AG08396 (cell line): ENCODE results near the gene RAPGEFL1.
A peak's percentile ranks its signal among the peaks of the same experiment; 100 is the strongest.
"Not testable (repeated sequence)": the region's sequence is repeated elsewhere in the genome, so short reads cannot be mapped to it uniquely, and the experiment has no call there.

ENCODE experiments used
- DNase-seq: peaks from one replicate; pipeline ENCODE4 v3.0.0; 2012; ENCODE audit warnings: low spot score, mixed read lengths

Gene RAPGEFL1

DNA sequence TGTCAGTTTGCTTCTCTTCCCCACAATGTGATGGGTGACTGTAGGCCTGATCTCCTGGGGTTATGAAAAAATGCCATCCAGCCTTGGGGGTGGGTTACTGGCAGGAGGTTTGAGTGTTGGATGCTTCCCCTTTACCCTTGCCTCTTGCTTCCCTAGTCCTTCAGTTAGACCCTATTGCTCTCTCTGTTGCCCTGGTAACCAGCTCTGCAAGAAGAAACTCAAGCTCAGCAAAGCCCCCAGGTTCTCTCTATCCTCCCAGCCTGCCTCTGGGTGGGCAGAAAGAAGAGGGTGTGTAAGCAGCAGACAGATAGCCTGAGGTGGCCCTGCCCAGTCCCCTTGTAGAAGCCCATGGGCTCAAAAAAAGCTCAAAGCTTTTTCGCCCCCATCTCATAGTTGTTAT, 2.8 kb upstream of the RAPGEFL1 start:
- DNase-seq, result no peak

DNA sequence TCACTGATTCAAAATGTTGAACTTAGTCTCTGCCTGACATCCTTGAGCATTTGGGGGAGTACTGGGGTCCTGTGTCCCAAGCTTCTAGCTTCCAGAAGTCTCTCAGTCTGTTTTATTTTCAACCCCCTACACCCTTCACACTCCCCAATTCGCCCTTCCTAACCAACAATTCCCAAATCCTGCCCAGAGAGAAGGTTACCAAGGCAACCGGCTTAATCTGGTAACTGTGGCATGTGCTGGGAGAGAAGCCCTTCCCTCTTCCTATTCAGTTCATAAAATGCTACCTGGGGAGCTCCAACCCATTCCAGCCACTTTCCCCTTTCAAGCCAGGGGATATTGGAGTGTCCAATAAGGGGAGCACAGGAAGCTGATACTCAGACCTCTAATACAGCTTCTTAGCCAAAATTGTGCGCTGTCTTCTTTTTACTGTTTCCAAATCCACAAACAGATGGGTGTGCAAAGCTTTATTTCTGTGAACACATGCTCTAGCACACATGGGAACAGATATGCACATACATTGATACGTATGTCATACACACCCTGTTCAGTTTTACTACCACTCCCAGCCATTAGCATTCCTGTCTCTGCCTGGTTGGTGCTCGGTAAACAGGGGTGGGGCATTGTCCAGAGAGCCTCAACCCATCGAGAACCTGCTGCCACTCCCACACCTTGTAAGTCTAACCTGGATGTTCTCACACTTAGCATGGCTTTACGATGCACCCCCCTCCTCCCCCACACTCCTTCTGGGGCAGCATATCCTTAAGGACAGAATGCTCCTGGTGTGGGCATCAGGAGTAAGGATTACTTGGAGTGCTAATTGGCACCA, 1.1 kb upstream of the RAPGEFL1 start:
- no peak for DNase-seq

DNA sequence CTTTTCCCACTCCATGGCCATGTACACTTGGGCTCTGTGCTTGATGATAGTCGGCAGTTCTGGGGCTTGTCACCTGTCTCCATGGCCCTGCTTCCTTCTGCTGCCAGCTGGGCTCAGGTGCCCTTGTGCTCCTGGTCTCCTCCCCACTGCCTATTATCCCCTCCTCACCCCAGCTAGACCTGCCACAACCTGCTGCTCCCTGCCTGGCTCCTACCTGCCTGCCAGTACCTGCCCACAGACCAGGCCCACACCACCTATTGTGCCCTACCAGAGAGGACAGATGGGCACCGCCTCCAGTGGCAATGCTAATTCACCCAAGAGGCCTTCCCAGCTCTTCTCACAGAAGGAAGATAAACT, 538 bp upstream of the RAPGEFL1 start:
- no peak for DNase-seq

DNA sequence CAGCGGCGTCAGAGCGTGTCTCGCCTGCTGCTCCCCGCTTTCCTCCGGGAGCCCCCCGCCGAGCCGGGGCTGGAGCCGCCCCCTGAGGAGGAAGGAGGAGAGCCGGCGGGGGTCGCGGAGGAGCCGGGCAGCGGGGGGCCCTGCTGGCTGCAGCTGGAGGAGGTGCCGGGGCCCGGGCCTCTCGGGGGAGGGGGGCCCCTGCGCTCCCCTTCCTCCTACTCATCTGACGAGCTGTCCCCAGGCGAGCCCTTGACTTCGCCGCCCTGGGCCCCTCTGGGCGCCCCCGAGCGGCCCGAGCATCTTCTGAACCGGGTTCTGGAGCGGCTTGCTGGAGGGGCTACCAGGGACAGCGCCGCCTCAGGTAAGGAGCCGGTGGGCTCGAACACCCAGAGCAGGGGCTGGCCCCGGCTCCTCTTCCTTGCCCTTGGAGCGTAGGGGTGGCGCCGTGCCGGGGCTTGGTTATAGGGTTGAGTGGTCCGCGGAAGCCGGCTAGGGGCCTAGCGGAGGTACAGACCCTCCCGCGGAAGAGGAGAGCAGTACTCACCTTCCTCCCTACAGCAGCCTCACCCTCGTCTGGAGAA, 841 bp downstream of the RAPGEFL1 start:
- no peak for DNase-seq

DNA sequence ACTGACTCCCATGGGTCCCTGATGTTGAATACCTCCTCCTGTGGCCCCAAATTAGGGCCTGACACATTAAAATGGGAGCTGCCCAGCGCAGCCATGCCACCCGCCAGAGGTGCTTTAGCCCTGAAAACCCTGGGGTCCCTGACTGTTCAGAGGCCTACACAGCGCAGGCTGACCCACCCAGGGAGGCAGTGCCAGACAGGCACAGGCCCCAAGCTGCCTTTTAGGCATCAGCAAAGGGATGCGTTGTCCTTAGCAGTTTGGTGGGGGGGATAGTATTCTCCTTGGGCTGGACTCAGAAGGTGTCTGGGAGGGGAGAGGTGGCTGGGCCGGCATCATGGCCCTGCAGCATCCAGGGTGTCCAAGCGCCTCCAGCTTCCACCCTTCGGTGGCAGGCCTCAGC, 1.4 kb downstream of the RAPGEFL1 start:
- DNase-seq, result no peak

DNA sequence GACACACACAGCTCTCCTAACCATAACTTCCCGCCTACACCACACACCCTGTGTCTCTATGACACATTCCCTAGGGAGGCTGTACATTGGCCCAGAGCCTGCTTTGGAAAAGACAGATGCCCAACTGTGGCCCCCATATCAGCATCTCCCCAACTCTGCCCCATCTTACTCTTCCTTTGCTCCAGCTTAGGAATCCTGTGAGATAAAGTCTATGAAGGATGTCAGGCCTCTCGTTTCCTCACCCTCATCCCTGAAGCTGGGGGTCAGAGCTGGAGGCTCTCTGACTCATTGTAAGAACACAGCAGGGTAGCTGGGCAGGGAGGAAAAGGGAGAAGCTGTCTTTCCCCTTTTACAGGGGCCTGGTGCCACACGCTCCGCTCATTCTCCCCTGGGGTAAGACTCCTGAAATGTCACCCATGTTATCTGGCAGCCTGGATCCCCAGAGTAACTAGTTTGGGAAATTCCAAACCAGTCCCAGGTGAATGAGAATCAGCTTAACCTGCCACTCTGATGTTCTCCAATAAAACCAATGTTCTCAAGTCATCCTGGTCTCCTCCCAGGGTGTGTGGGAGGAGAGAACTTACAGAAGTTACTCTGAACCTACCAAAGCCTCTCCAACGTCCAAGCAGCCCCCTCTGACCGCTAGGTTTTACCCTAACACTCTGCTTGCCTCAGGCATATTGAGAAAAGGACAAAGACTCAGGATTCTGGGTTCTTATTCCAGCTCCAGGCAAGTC, 2.8 kb downstream of the RAPGEFL1 start:
- peak; percentile 67 for DNase-seq

DNA sequence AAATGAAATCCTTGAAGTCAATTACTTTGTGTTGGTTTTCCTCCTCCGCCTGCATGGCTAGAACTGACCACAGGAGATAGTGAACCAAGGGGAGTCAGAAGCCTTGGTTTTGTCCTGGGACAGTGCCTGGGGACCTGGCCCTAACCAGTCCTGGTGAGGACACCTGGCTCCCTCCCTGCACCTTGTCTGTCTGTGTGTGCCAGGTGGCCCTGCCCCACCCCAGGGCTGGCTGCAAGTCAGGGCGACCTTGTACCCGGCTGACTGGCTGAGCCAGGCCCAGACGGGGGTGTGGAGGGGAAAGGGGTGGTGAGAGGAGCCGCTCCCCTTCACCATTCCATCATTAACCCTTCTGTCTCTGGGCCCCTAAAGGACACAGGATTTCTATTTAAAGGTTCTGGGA, 3.4 kb downstream of the RAPGEFL1 start:
- no peak for DNase-seq

GRCh38 chr17:40181205-40181604, 3.9 kb downstream of the RAPGEFL1 start:
- DNase-seq, result no peak

DNA sequence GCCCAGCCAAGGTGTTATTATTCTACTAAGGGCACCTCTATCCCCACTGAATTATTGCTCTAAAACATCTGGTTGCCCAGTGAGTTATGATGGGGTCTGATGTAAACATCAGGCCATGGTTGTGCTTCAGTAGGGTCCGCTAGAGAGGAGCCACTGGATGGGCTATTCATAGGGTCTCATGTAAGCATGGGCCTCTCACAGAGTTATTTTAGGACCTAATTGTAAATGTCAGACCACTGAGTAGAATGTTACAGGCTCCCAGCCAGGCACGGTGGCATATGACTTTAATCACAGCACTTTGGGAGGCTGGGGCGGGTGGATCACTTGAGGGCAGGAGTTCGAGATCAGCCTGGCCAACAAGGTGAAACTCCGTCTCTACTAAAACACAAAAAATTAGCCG, 5.3 kb downstream of the RAPGEFL1 start:
- DNase-seq, result no peak

DNA sequence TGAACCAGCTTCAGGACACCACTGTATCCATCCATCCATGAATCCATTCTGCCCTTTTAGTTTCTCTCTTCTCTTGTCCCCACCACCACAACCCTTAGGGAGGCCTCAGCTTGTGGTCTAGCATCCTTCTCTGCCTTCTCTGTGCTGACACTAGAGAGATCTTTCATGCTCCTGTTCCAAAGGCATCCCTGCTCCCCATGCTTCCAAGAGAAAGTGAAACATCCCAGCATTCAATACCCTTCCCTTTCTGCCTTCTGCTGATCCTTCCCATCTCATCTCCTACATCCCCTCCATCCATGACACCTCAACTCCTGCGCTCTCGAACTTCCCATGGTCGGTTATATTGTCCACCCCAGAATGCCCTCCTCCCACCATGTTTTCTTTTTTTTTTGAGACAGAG, 10.0 kb downstream of the RAPGEFL1 start:
- DNase-seq, result no peak

DNA sequence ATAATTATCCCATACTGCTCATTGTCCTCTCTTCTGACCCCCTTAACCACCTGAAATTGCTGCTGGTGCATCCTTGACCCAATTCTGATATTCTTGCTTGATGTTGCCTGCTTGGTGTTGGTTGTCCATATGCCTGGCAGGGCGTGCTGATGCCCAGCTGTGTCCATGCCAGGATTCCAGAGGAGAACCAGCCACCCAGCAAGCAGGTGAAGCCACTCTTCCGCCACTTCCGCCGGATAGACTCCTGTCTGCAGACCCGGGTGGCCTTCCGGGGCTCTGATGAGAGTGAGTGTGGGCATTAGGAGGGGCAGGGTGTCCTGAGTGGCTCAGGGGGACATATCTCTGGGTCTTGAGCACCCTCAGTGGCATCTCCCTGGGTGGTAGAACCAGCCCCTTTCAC, 11.4 kb downstream of the RAPGEFL1 start:
- no peak for DNase-seq

DNA sequence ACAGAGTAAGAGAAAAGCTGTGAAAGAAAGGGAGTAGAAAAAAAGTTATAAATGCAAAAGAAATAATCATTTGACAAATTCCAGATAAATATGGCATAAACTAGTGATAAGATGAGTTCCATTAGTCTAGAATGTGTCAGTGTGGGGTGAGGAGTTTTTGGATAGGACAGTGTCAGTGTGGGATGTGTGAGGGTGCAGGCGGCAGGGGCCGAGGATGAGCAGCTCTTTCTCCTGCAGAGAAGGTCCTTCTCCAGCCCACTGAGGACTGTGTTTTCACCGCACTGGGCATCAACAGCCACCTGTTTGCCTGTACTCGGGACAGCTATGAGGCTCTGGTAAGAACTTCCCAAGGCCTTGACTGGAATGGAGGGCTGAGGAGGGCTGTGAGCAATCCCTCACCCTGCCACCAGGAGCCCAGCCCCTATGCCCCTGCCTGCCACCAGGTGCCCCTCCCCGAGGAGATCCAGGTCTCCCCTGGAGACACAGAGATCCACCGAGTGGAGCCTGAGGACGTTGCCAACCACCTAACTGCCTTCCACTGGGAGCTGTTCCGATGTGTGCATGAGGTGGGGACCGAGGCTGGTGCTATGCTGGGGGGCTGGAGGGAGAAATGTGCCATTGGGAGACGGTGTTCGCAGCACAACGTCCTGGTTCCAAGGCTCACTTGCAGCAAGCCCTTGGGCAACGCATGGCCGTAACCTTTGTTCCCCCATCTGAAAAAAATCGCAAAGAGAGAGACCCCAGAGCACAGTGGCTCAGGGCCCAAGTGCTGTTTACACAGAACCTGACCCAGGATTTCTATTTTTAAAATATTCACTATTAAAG, 13.1 kb downstream of the RAPGEFL1 start:
- DNase-seq, result no peak

GRCh38 chr17:40191237-40192208, 14.3 kb downstream of the RAPGEFL1 start:
- peak; percentile 85 for DNase-seq

- DNase-seq, result no peak
Observed at GRCh38 chr17:40192961-40193360, 15.7 kb downstream of the RAPGEFL1 start.

GRCh38 chr17:40194821-40195220, 17.6 kb downstream of the RAPGEFL1 start:
- no peak for DNase-seq

- no peak for DNase-seq
Observed at GRCh38 chr17:40197550-40197949, 20.3 kb downstream of the RAPGEFL1 start.

- DNase-seq, result not testable (repeated sequence)
Observed at GRCh38 chr17:40197965-40198456, 20.7 kb downstream of the RAPGEFL1 start.

DNA sequence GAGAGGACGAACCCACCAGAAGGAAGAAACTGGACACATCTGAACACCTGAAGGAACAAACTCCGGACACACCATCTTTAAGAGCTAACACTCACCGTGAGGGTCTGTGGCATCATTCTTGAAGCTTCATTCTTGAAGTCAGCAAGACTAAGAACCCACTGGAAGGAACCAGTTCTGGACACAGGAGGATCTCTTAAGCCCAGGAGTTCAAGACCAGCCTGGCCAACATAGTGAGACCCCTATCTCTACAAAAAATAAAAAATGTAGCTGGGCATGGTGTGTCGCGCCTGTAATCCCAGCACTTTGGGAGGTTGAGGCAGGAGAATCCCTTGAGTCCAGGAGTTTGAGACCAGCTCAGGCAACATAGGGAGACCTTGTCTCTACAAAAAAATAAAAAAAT, 21.3 kb downstream of the RAPGEFL1 start:
- DNase-seq, result no peak

DNA sequence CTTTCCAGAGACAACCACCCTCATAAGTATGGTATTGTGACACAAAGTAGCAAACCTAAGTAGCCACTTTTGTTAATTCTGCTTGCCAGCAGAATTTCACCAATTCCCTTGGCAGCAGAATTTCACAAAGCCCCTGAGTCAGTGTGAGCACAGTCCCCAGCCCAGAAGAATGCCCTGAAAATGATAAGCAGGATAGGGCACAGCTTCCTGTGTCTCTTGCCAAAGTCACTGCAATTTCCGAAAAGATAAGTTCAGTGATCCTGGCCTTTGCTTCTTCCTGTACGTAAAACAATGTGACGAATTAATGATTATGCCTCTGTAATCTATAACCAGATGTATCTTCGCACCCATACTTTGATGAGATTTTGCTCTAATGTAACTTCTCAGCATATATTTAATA, 25.9 kb downstream of the RAPGEFL1 start:
- DNase-seq, result no peak

GRCh38 chr17:40206193-40206592, 28.9 kb downstream of the RAPGEFL1 start:
- DNase-seq, result not testable (repeated sequence)
